Endothelial cell of hepatic sinusoid (primary cell): ENCODE data around the gene TRIM33.

Source experiments
- in situ Hi-C: cut with HindIII; loops from 2 replicates; pipeline ENCODE4 v1.10.0; 2017; ENCODE audit warnings: low sequenced_read_pairs

Gene TRIM33

GRCh38 chr1:114511032-114511785, at the start of gene TRIM33:
TRIM33 (minus strand) TSS chr1:114511203; CDS start chr1:114511076, 127 bp downstream.
- in situ Hi-C loops: no loop called here

- in situ Hi-C loops: no loop called here
Observed at GRCh38 chr1:114559356-114559755, 48.4 kb upstream of the TRIM33 start.

DNA sequence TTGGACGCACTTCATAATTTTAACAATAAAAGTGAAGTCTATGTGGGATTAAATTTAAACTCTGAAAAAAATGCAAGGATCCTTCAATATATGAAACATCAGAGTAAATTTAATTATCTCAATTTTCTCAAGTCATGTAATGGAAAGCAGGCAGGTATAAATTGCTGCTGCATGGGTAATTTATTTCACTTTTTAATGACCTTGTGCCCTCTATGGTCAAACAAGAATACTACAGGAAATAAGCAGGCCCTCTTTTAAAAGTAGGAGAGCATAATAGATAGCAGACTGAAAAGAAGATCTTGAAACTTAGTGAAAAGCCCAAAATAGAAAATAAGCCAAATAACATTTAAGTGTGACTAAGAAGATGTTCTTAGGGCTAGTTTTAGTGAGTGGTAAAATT, 47.5 kb upstream of the TRIM33 start:
- in situ Hi-C loops: no loop called here

GRCh38 chr1:114554577-114554976, 43.6 kb upstream of the TRIM33 start:
- in situ Hi-C loops: no loop called here

DNA sequence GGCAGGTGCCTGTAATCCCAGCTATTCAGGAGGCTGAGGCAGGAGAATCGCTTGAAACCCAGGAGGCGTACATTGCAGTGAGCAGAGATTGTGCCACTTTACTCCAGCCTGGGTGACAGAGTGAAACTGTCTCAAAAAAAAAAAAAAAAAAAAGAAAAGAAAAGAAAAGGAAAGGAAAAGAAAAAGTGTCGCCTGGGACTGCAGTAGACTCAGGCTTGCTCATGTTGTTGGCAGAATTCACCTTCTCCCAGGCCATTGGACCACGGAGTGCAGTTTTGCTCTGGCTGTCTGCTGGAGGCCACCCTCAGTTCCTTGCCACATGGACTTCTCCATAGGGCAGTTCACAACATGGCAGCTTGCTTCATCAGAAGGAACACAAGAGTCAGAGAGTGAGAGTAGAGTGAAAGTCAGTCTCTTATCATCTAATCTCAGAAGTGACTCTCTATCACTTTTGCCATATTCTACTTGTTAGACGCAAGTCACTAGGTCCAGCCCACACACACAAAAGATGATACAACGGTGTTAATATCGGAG, 41.2 kb upstream of the TRIM33 start:
- in situ Hi-C loops: no loop called here

DNA sequence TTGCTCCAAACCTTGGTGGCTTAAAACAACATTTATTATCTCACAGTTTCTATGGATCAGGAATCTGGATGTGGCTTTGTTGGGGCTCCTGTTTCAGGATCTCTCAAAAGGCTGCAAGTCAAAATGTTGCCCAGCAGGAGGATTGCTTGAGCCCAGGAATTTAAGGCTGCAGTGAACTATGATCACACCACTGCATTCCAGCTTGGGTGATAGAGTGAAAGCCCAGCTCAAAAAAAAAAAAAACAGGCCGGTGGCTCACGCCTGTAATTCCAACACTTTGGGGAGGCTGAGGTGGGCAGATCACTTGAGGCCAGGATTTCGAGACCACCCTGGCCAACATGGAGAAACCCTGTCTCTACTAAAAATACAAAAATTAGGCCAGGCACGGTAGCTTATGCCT, 40.4 kb upstream of the TRIM33 start:
- in situ Hi-C loops: no loop called here

DNA sequence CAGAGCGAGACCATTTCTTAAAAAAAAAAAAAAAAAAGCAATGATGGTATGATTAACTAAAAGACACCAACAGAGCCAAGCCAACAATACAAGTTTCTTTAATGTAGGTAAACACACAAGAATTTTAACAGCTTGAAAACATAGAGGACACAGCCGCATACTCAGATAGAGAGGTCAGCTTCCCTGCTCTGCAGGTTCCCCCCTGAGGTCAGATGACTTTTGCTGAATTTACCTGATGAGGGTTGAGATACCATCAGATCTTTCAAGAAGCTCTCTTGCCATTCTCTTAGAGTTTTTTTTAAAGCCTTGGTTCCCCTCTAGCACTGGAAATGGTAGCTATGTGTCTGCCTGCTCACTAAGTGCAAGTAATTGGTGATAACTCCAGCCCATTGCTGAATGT, 39.3 kb upstream of the TRIM33 start:
- in situ Hi-C loops: no loop called here

DNA sequence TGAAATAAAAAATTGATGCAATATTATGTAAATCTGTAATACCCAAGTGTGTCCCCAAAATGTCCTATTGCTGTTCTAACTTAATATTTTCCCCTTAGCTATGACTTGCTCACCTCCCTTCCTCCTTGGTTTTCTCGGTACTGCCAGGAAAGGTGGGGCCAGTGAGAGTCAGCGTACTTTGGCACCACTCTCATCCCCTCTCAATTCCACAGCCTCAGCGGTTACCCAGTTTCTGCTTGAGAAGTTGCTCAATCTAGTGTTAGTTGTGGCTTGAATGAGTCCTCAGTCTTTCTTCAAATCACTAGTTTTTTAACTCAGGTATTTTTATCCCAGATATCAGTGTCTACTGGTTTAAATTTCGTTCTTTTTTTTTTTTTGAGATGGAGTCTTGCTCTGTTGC, 38.1 kb upstream of the TRIM33 start:
- in situ Hi-C loops: no loop called here

GRCh38 chr1:114547076-114547475, 36.1 kb upstream of the TRIM33 start:
- in situ Hi-C loops: no loop called here

DNA sequence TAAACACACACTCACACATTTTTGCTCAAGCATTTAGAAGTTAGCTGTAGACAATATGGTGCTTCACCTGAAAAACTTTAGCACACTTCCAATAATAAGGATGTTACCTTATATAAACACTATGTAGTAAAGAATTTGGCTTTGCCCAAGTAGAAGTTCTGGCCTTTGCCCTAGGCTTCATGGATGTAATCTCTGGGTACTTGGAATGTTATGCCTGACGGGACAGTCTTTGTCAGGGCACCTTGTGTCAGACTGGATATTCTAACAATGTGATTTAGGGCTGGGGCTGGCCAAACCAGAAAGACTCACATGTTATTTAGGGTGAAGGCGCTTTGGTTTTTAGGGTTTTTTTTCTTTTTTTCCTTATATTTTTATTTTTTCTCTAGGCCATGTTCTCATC, 34.8 kb upstream of the TRIM33 start:
- in situ Hi-C loops: no loop called here

DNA sequence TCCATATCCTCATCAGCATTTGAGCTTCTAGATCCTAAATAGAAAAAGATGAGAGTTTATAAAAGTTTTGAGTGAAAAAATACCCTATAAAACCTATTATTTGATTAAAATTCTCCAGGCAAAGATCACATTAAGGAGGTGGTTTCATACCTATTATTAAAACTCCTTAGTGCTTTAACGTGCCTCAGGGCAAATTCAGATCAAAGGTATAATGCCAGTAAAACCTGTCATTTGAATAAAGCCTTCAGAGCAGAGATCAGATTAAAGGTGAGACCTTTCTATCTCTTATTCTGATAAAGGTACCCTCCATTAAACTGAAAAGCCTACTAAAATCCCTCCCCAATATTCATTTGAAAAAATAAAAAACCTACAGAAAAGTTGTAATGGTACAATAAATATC, 34.3 kb upstream of the TRIM33 start:
- in situ Hi-C loops: no loop called here

DNA sequence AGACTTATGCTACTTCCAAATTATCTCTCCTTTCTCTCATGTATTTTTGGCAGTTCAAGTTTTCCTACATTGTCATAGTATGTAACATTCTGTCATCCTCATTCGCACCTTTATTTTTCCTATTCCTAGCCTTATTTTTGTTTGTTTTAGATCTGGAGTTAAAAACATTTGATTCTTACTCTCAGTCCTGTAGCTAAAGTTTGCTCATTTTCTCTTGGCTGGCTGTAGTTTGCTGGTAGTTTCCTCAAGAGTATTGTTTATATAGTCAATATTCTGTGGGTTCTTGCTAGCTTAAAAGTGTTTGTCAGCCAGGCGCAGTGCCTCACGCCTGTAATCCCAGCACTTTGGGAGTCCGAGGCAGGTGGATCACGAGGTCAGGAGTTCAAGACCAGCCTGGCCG, 29.8 kb upstream of the TRIM33 start:
- in situ Hi-C loops: no loop called here

GRCh38 chr1:114540272-114540671, 29.3 kb upstream of the TRIM33 start:
- in situ Hi-C loops: no loop called here

DNA sequence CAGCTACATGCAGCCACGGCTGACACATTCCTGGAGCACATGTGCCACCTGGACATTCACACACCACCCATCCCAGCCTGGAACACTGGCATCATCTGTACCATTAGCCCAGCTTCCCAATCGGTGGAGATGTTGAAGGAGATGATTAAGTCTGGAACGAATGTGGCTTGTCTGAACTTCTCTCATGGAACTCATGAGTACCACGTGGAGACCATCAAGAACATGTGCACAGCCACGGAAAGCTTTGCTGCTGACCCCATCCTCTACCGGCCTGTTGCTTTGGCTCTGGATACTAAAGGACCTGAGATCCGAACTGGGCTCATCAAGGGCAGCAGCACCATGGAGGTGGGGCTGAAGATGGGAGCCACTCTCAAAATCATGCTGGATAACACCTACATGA, 25.0 kb upstream of the TRIM33 start:
- in situ Hi-C loops: no loop called here

DNA sequence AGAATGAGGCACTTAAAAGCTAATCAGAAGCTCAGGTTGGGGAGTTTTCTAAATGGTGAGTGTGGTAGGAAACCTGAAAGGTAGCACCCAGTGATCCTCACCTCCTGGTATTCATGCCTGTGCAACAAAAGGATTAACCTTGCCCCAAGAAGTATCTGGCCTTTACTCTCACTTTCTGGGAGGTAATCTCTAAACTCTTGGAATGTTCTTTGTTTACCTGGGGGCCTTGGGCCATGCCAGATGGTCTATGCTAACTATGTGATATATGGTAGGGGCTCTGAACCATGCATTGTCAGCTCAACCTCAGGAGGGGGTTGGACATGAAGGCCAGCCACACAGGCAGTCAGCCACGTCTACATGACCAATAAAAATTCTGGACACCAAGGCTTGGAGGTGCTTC, 24.4 kb upstream of the TRIM33 start:
- in situ Hi-C loops: no loop called here

- in situ Hi-C loops: no loop called here
Observed at GRCh38 chr1:114531094-114531493, 20.1 kb upstream of the TRIM33 start.

- in situ Hi-C loops: no loop called here
Observed at GRCh38 chr1:114530224-114530623, 19.2 kb upstream of the TRIM33 start.

DNA sequence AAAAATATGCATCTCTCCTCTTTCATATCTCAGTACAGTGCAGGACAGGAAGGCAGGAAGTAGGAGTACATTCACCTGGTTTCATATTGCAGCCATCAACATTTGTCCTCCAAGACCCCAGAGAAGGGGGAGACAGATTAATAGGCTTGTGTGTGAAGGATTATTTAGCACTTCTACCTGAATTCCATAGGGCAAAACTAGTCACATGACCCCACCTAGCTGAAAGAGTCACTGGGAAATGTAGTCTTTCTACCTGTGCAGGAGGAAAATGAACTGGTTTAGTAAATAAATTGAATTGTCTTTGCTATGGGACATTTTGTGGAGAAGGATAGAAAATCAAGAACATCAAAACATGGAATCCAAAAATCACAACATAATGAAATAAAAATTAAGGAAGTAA, 13.9 kb upstream of the TRIM33 start:
- in situ Hi-C loops: no loop called here

DNA sequence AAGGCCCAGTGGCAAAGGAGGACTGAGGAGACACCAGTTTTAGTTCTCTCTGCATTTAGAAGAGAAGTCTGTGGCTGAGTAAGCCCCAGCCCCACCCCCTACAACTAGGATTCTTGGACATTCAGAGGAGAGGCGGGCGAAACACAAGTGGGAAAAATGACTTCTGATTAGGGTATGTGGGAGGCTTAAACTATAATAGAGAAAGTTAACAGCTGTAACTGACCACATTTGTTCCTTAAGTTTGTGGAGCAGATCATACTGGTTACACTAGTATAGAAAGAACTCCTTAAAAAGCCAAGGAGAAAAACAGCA, 11.2 kb upstream of the TRIM33 start:
- in situ Hi-C loops: no loop called here

DNA sequence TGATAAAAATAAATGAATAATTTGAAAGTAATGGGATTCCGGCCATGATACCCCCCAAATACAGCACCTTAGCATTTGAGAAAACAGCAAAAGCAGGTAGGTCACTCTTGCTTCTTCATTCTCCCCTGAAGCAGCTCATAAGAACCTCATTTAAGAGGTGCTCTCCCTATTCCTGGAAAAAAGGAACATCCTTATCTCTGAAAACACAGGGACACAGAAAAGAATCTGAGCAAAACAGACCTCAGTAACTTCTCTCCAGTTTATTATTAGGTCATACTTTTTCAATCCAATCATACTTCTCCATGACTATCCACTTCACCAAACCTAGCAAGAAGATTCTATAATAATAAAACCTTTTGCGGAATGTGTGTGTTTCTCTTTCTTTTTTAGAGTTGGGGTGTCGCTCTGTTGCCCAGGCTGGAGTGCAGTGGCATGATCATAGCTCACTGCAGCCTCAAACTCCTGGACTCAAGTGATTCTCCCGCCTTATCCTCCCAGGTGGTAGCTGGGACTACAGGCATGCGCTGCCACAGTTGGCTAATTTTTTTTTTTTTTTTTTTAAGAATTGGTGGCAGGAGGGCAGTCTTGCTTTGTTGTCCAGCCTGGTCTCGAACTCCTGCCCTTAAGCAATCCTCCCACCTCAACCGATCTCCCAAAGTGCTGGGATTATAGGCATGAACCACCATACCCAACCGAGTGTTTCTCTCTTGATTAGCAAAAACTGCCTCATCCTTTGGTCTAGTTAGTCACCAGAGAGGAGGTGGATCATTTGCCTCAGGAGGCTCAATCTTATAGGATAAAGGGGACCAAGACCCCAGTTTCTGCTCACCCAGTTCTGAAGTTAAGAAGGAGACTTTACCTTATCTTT, 10.6 kb upstream of the TRIM33 start:
- in situ Hi-C loops: no loop called here

DNA sequence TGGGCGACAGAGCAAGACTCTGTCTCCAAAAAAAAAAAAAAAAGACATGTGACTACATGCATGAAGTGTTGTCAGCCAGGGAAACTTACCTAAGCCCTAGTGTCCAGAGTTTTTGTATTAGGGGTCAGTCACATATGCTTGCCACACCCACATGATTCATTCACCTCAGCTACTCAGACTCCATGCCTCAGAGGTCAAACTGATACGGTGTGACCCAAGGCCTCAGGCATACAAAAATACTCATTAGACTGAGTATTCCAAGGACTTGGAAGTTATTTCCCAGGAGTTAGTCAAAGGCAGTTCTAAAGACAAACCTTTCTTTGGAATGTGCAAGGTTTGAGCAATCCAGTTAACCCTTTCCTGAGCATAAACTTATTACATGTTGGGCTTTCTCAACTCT, 6.3 kb upstream of the TRIM33 start:
- in situ Hi-C loops: no loop called here

GRCh38 chr1:114512595-114513280, 1.7 kb upstream of the TRIM33 start:
- in situ Hi-C loops: no loop called here
